SK-N-SH treated with all-trans-retinoic acid at 6 μM for 48 hours (cell line): ENCODE measurements around the gene TKTL1.

Experiments
- ATAC-seq: fragments of 200-7000 bp; cut with Tn5 transposase; 3 replicates; pipeline ENCODE4 v1.9.1; 2020; ENCODE audit warnings: mild to moderate bottlenecking, moderate library complexity
- ARNTL ChIP-seq: fragments of 450-650 bp; formaldehyde crosslinking; IDR thresholded peaks from 2 replicates; pipeline ENCODE4 v1.5.0; 2020; ENCODE audit warnings: low read depth, mild to moderate bottlenecking, moderate library complexity, borderline replicate concordance
- BACH2 ChIP-seq: fragments of 250-450 bp; sonication (Bioruptor Pico); IDR thresholded peaks from 2 replicates; pipeline ENCODE4 v1.9.0; 2021; ENCODE audit warnings: mild to moderate bottlenecking, borderline replicate concordance
- CSDC2 ChIP-seq: fragments of 250-450 bp; sonication (Bioruptor Pico); IDR thresholded peaks from 2 replicates; pipeline ENCODE4 v1.5.0; 2020; ENCODE audit warnings: mild to moderate bottlenecking, moderate library complexity
- ESRRG ChIP-seq: fragments of 250-450 bp; sonication (Bioruptor Pico); IDR thresholded peaks from 2 replicates; pipeline ENCODE4 v1.6.1; 2021; ENCODE audit warnings: mild to moderate bottlenecking
- GLIS3 ChIP-seq: fragments of 250-450 bp; sonication (Bioruptor Pico); IDR thresholded peaks from 2 replicates; pipeline ENCODE4 v1.5.0; 2020; ENCODE audit warnings: mild to moderate bottlenecking, moderate library complexity
- ISL1 ChIP-seq: fragments of 250-450 bp; sonication (Bioruptor Pico); IDR thresholded peaks from 2 replicates; pipeline ENCODE4 v2.1.2; 2022; ENCODE audit warnings: mild to moderate bottlenecking, moderate library complexity
- OSR1 ChIP-seq: fragments of 250-450 bp; sonication (Bioruptor Pico); IDR thresholded peaks from 2 replicates; pipeline ENCODE4 v1.8.0; 2022; ENCODE audit warnings: moderate library complexity, mild to moderate bottlenecking, inconsistent platforms
- PPARA ChIP-seq: fragments of 250-450 bp; sonication (Bioruptor Pico); IDR thresholded peaks from 2 replicates; pipeline ENCODE4 v1.5.0; 2020; ENCODE audit warnings: mild to moderate bottlenecking, borderline replicate concordance
- RARB ChIP-seq: fragments of 250-450 bp; sonication (Bioruptor Pico); IDR thresholded peaks from 2 replicates; pipeline ENCODE4 v1.8.0; 2021; ENCODE audit warnings: mild to moderate bottlenecking, moderate library complexity
- TCF4 ChIP-seq: fragments of 250-450 bp; sonication (Bioruptor Pico); IDR thresholded peaks from 2 replicates; pipeline ENCODE4 v1.8.0; 2021; ENCODE audit warnings: mild to moderate bottlenecking, moderate library complexity, borderline replicate concordance
- TOX ChIP-seq: fragments of 250-450 bp; sonication (Bioruptor Pico); IDR thresholded peaks from 2 replicates; pipeline ENCODE4 v1.8.0; 2021; ENCODE audit warnings: mild to moderate bottlenecking, moderate library complexity, borderline replicate concordance
- ZC3H10 ChIP-seq: fragments of 250-450 bp; sonication (Bioruptor Pico); IDR thresholded peaks from 2 replicates; pipeline ENCODE4 v1.5.1; 2021; ENCODE audit warnings: mild to moderate bottlenecking, moderate library complexity
- ZFP3 ChIP-seq: fragments of 250-450 bp; sonication (Bioruptor Pico); IDR thresholded peaks from 2 replicates; pipeline ENCODE4 v1.5.0; 2020; ENCODE audit warnings: mild to moderate bottlenecking, moderate library complexity
- ZFP30 ChIP-seq: fragments of 450-650 bp; formaldehyde crosslinking; IDR thresholded peaks from 2 replicates; pipeline ENCODE4 v1.5.0; 2022; ENCODE audit warnings: mild to moderate bottlenecking, moderate library complexity
- ZNF565 ChIP-seq: fragments of 450-650 bp; formaldehyde crosslinking; conservative IDR thresholded peaks from 2 replicates; pipeline ENCODE4 v1.5.0; 2020; ENCODE audit warnings: low read depth, mild to moderate bottlenecking, moderate library complexity
- ZNF70 ChIP-seq: fragments of 450-650 bp; formaldehyde crosslinking; IDR thresholded peaks from 2 replicates; pipeline ENCODE4 v1.5.0; 2020; ENCODE audit warnings: mild to moderate bottlenecking, moderate library complexity
- ZNF8 ChIP-seq: fragments of 450-650 bp; formaldehyde crosslinking; IDR thresholded peaks from 2 replicates; pipeline ENCODE4 v1.5.0; 2020; ENCODE audit warnings: mild to moderate bottlenecking, moderate library complexity
- TF ChIP-seq, protein P1 (sequence below): fragments of 250-450 bp; sonication (Bioruptor Pico); IDR thresholded peaks from 2 replicates; pipeline ENCODE4 v1.8.0; 2020; ENCODE audit warnings: mild to moderate bottlenecking, moderate library complexity, borderline replicate concordance
- TF ChIP-seq, protein P2 (sequence below): fragments of 250-450 bp; sonication (Bioruptor Pico); IDR thresholded peaks from 2 replicates; pipeline ENCODE4 v1.5.1; 2020; ENCODE audit warnings: low read depth, mild to moderate bottlenecking, moderate library complexity
- TF ChIP-seq, protein P3 (sequence below): fragments of 250-450 bp; sonication (Bioruptor Pico); IDR thresholded peaks from 2 replicates; pipeline ENCODE4 v1.8.0; 2021; ENCODE audit warnings: low read depth, mild to moderate bottlenecking, moderate library complexity, borderline replicate concordance
- TF ChIP-seq, protein P4 (sequence below): fragments of 250-450 bp; sonication (Bioruptor Pico); IDR thresholded peaks from 2 replicates; pipeline ENCODE4 v1.5.1; 2021; ENCODE audit warnings: mild to moderate bottlenecking, moderate library complexity

Gene TKTL1

DNA sequence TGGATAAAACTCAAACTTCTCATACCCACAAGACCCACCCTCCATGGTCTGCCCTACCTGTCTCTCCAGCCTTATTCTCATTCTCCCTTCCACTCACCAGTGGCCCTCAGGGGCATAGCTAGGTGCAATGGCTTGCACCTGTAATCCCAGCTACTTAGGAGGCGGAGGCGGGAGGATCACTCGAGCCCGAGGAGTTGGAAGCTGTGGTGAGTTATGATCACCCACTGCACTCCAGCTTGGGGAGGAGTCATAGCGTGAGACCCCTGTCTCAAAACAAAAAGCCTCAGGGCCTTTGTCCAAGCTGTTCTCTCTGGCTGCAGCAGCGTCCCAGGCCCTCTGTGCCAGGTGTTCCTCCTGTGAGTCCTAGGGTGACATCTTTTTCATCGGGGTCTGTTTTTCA is 16.5 kb downstream of the TKTL1 start:
- no peak for ATAC-seq
- TF ChIP-seq ZNF70 (CRISPR knock-in tag) (no peak), GLIS3 (CRISPR knock-in tag) (no peak), ZFP3 (no peak), ZC3H10 (CRISPR knock-in tag) (no peak), ISL1 (CRISPR knock-in tag) (no peak), ARNTL (CRISPR knock-in tag) (no peak)
- TF ChIP-seq, protein P1, sequence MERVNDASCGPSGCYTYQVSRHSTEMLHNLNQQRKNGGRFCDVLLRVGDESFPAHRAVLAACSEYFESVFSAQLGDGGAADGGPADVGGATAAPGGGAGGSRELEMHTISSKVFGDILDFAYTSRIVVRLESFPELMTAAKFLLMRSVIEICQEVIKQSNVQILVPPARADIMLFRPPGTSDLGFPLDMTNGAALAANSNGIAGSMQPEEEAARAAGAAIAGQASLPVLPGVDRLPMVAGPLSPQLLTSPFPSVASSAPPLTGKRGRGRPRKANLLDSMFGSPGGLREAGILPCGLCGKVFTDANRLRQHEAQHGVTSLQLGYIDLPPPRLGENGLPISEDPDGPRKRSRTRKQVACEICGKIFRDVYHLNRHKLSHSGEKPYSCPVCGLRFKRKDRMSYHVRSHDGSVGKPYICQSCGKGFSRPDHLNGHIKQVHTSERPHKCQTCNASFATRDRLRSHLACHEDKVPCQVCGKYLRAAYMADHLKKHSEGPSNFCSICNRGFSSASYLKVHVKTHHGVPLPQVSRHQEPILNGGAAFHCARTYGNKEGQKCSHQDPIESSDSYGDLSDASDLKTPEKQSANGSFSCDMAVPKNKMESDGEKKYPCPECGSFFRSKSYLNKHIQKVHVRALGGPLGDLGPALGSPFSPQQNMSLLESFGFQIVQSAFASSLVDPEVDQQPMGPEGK (CRISPR knock-in tag): no peak
- TF ChIP-seq, protein P2, sequence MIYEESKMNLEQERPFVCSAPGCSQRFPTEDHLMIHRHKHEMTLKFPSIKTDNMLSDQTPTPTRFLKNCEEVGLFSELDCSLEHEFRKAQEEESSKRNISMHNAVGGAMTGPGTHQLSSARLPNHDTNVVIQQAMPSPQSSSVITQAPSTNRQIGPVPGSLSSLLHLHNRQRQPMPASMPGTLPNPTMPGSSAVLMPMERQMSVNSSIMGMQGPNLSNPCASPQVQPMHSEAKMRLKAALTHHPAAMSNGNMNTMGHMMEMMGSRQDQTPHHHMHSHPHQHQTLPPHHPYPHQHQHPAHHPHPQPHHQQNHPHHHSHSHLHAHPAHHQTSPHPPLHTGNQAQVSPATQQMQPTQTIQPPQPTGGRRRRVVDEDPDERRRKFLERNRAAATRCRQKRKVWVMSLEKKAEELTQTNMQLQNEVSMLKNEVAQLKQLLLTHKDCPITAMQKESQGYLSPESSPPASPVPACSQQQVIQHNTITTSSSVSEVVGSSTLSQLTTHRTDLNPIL: no peak
- TF ChIP-seq, protein P3, sequence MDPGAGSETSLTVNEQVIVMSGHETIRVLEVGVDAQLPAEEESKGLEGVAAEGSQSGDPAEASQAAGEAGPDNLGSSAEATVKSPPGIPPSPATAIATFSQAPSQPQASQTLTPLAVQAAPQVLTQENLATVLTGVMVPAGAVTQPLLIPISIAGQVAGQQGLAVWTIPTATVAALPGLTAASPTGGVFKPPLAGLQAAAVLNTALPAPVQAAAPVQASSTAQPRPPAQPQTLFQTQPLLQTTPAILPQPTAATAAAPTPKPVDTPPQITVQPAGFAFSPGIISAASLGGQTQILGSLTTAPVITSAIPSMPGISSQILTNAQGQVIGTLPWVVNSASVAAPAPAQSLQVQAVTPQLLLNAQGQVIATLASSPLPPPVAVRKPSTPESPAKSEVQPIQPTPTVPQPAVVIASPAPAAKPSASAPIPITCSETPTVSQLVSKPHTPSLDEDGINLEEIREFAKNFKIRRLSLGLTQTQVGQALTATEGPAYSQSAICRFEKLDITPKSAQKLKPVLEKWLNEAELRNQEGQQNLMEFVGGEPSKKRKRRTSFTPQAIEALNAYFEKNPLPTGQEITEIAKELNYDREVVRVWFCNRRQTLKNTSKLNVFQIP: no peak
- TF ChIP-seq, all 23 proteins: peak for 0

DNA sequence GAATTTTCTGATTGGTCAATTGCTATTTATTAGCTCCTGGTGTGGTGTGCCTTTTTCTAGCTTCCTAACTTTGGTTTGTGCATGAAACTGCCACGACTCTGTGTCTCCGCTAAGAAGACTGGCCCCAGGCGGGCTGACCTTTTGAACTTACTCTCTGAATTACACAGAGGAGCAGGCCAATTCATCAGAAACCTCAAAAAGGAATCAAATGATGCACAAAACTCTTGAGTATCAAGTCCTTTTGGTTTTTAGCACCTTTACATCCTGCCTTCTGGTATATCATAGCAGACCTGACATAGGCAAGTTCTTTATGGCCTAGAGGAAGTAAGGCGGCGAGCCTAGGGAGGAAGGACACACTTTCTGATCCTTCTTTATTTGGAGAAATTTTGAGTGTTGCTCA is 17.6 kb downstream of the TKTL1 start:
- ATAC-seq: no peak
- no peak for TF ChIP-seq TCF4 (CRISPR knock-in tag)
- TF ChIP-seq ZNF70 (CRISPR knock-in tag): no peak
- TF ChIP-seq GLIS3 (CRISPR knock-in tag): no peak
- TF ChIP-seq ZFP30: no peak
- TF ChIP-seq ARNTL (CRISPR knock-in tag): no peak
- TF ChIP-seq ESRRG: no peak
- no peak for TF ChIP-seq PPARA (CRISPR knock-in tag)
- TF ChIP-seq, protein P3: no peak
- no peak for TF ChIP-seq ZC3H10 (CRISPR knock-in tag)
- TF ChIP-seq, protein P2: no peak
- TF ChIP-seq OSR1 (CRISPR knock-in tag): no peak
- no peak for TF ChIP-seq RARB

DNA sequence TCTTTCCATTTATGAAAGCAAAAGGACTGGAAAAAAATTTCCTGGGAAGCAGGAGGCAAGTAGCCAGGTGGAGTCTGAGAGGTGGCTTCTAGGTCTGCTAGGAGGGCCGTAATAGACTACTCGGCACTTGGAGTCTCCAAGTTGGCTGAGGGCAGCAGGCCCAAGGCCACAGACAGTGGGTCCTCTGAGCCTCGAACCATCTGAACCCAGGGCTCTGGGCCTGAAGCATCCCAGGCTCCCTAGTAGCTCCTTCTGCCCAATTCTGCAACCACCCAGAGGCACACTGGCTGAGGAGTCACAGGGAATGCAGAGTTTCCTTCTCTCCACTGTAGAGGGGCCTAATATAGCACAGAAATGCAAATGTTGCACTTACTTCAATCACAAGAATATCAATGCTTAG is 19.8 kb downstream of the TKTL1 start:
- ATAC-seq: no peak
- TF ChIP-seq TOX (CRISPR knock-in tag) (no peak), ZFP30 (no peak), OSR1 (CRISPR knock-in tag) (no peak), BACH2 (CRISPR knock-in tag) (no peak), TCF4 (CRISPR knock-in tag) (no peak), GLIS3 (CRISPR knock-in tag) (no peak), ARNTL (CRISPR knock-in tag) (no peak), ZNF565 (CRISPR knock-in tag) (no peak), ESRRG (no peak), PPARA (CRISPR knock-in tag) (no peak), ZNF8 (CRISPR knock-in tag) (no peak), ZFP3 (no peak), CSDC2 (no peak)
- TF ChIP-seq, protein P3: no peak
- TF ChIP-seq, protein P1 (CRISPR knock-in tag): no peak
- TF ChIP-seq, protein P4, sequence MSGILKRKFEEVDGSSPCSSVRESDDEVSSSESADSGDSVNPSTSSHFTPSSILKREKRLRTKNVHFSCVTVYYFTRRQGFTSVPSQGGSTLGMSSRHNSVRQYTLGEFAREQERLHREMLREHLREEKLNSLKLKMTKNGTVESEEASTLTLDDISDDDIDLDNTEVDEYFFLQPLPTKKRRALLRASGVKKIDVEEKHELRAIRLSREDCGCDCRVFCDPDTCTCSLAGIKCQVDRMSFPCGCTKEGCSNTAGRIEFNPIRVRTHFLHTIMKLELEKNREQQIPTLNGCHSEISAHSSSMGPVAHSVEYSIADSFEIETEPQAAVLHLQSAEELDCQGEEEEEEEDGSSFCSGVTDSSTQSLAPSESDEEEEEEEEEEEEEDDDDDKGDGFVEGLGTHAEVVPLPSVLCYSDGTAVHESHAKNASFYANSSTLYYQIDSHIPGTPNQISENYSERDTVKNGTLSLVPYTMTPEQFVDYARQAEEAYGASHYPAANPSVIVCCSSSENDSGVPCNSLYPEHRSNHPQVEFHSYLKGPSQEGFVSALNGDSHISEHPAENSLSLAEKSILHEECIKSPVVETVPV: no peak
